Right atrium auricular region (tissue), 2 donors: ENCODE results near the gene SAA4. TPM values are rescaled to one million over a fixed set of nuclear protein-coding genes. Genes with fewer than 3 reads are reported as not detected.
"Not testable (repeated sequence)": the region's sequence is repeated elsewhere in the genome, so short reads cannot be mapped to it uniquely, and the experiment has no call there.

Experiments used
- DNase-seq: peaks from one replicate; pipeline ENCODE4 v3.0.0-alpha.2; 2019; ENCODE audit warnings: low spot score
- H3K27ac ChIP-seq, 2 donors: fragments of 200-600 bp; sonication (generic); 1 replicate in 1 of 2; 2 replicates in 1 of 2; pipeline ENCODE4 v1.5.1; 2016 to 2019
- H3K27me3 ChIP-seq, 2 donors: fragments of 200-600 bp; sonication (generic); one replicate each; pipeline versions ENCODE4 v1.5.1 to v1.6.0; 2017 to 2019
- H3K36me3 ChIP-seq: fragments of 200-600 bp; sonication (generic); one replicate; pipeline ENCODE4 v1.5.1; 2016
- H3K4me1 ChIP-seq, 2 donors: fragments of 200-600 bp; sonication (generic); one replicate each; pipeline versions ENCODE4 v1.5.1 to v1.6.0; 2017 to 2019
- H3K4me3 ChIP-seq, 2 donors: fragments of 200-600 bp; sonication (generic); 1 replicate in 1 of 2; 2 replicates in 1 of 2; pipeline ENCODE4 v1.5.1; 2017 to 2019; ENCODE audit warnings: mild to moderate bottlenecking in 1 of 2, moderate library complexity in 1 of 2
- H3K9me3 ChIP-seq, 2 donors: fragments of 200-600 bp; sonication (generic); one replicate each; pipeline ENCODE4 v1.5.1; 2019
- total RNA-seq, 2 donors: library from RNA; depleted of rRNA; stranded (reverse); fragments of >200 nt; gene quantifications; one replicate each; pipeline ENCODE4 v1.1.0, GENCODE V29; 2016
- TF ChIP-seq, protein P1 (sequence below), 2 donors: fragments of 200-600 bp; sonication (generic); IDR thresholded peaks; one replicate each; pipeline ENCODE4 v1.5.1; 2019; ENCODE audit warnings: antibody characterized with exemption in 2 of 2

SAA4 gene
- total RNA-seq, 2 donors from 2014 or later: not detected

- H3K27ac ChIP-seq: no peak overlapping the region
- TF ChIP-seq, protein P1, sequence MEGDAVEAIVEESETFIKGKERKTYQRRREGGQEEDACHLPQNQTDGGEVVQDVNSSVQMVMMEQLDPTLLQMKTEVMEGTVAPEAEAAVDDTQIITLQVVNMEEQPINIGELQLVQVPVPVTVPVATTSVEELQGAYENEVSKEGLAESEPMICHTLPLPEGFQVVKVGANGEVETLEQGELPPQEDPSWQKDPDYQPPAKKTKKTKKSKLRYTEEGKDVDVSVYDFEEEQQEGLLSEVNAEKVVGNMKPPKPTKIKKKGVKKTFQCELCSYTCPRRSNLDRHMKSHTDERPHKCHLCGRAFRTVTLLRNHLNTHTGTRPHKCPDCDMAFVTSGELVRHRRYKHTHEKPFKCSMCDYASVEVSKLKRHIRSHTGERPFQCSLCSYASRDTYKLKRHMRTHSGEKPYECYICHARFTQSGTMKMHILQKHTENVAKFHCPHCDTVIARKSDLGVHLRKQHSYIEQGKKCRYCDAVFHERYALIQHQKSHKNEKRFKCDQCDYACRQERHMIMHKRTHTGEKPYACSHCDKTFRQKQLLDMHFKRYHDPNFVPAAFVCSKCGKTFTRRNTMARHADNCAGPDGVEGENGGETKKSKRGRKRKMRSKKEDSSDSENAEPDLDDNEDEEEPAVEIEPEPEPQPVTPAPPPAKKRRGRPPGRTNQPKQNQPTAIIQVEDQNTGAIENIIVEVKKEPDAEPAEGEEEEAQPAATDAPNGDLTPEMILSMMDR (IDR thresholded peaks at IDR 0.05): no peak
- DNase-seq: no peak
- H3K4me1 ChIP-seq: no peaks in the 10 kb centered on the region
- no peaks in the 10 kb centered on the region for H3K9me3 ChIP-seq
- H3K4me3 ChIP-seq: no peak overlapping the region
- H3K36me3 ChIP-seq: no peaks in the 10 kb centered on the region
- H3K27me3 ChIP-seq: no peaks in the 10 kb centered on the region
These were observed 17.3 kb upstream of the SAA4 start for GRCh38 chr11:18253778-18254338.

DNA sequence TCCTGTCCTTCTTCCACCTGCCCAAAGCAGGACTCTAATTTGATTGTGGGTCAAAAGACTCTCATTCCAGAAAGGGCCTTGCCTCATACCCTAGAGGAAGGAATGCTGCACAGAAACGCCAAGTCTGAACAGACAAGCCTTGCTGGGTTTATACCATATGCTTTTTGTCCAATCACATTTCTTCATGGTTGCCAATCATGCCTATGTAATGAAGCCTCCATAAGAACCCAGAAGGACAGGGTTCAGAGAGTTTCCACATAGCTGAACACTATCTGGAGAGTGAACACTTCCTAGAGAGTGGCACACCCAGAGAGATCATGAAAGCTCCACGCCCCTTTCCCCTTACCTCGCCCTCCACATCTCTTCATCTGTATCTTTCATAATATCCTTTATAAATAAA, 16.6 kb upstream of the SAA4 start:
- no peak for DNase-seq
- Histone ChIP-seq H3K36me3 (no peaks in the 10 kb centered on the region), H3K4me3 (no peak overlapping the region), H3K27ac (no peak overlapping the region), H3K27me3 (no peaks in the 10 kb centered on the region), H3K9me3 (no peaks in the 10 kb centered on the region), H3K4me1 (no peaks in the 10 kb centered on the region)
- TF ChIP-seq, protein P1 (IDR thresholded peaks at IDR 0.05): no peak

GRCh38 chr11:18248561-18248960, 12.0 kb upstream of the SAA4 start, which contains the start of gene SAA2:
TSS of gene SAA2 (minus strand) at chr11:18248668. CDS start at chr11:18248011, 657 bp downstream.
- H3K4me1 ChIP-seq: no peaks in the 10 kb centered on the region

DNA sequence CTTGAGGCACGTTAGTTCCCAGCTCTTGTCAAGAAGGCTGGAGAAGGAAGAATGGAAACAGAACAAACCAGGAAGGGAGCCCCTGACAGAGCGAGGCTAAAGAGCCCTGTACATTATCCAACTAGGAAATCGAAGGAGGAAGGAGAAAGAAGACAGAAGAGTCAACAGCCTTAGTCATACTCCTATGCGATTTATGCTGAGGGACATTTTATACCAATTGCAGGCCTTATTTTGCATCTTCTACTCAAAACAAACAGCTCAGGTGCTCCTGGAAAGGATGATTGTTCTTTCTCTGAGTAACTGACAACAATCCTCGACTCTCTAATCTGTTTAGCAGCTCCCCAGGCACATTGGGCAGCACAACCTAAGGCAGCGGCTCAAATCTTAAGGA, 10.6 kb upstream of the SAA4 start:
- not testable (repeated sequence) for H3K9me3 ChIP-seq, H3K4me1 ChIP-seq, DNase-seq, H3K4me3 ChIP-seq, H3K36me3 ChIP-seq, H3K27ac ChIP-seq, H3K27me3 ChIP-seq

More at GRCh38 chr11:18248561-18248960, 12.0 kb upstream of the SAA4 start, which contains the start of gene SAA2:
- H3K36me3 ChIP-seq: no peaks in the 10 kb centered on the region
- H3K27ac ChIP-seq: no peak within 1 kb of the TSS
- TF ChIP-seq, protein P1 (IDR thresholded peaks at IDR 0.05): no peak
- H3K4me3 ChIP-seq: no peak within 1 kb of the TSS
- no peak for DNase-seq
- no peaks in the 10 kb centered on the region for H3K9me3 ChIP-seq
- H3K27me3 ChIP-seq: no peaks in the 10 kb centered on the region

DNA sequence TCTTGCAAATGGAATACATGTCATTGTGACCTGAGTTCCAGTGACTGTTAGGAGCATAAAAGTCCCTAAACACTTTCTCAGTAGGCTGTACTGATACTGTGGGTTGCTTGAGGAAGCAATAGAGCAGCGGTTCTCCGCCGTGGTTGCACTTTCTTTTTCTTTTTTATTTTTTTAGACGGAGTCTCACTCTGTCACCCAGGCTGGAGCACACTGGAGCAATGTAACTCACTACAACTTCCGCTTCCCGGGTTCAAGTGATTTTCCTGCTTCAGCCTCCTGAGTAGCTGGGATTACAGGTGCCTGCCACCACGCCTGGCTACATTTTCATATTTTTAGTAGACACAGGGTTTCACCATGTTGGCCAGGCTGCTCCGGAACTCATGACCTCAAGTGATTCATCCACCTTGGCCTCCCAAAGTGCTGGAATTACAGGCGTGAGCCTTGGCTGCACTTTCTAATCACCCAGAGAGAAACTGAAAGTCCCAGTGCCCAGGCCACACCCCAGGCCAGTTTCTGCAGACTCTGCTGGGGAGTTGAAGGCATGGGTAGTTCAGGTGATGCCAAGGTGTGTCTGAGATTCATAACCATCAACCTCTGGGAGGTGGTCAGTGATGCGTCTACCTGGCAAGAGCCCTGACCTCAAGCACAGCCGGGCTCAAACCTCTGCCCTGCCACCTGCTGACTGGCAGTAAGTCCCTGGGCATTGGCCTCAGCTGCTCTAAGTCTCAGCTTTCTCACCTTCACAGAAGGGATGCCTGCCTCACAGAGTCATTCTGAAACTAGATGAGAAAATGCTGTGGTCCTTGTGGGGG, 10.0 kb upstream of the SAA4 start:
- H3K9me3 ChIP-seq, H3K4me1 ChIP-seq, H3K27me3 ChIP-seq, H3K36me3 ChIP-seq, H3K27ac ChIP-seq, DNase-seq, H3K4me3 ChIP-seq: not testable (repeated sequence)

DNA sequence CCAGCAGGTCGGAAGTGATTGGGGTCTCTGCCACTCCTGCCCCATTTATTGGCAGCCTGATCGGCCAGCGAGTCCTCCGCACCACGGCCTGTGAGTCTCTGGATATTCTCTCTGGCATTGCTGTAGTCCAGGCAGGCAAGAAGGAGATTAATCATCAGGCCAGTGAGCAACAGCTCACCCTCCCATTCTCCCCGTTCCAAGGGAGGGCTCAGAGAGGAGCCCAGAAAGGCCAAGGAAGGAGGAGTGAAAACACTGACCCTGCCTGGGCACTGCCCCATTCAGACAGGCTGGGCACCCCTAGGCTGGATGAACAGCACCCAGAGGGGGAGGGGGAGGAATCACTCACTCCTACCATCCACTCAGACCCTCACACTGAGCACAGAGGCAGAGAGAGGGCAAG, 8.8 kb upstream of the SAA4 start:
- TF ChIP-seq, protein P1 (IDR thresholded peaks at IDR 0.05): no peak
- H3K36me3 ChIP-seq: no peaks in the 10 kb centered on the region
- no peak for DNase-seq
- no peaks in the 10 kb centered on the region for H3K4me1 ChIP-seq
- H3K27ac ChIP-seq: no peak overlapping the region
- H3K9me3 ChIP-seq: no peaks in the 10 kb centered on the region
- H3K4me3 ChIP-seq: no peak overlapping the region
- no peaks in the 10 kb centered on the region for H3K27me3 ChIP-seq
